GM12872 (cell line): ENCODE data around the gene GLCE.

Experiments
- TF ChIP-seq, protein P1 (sequence below): IDR thresholded peaks from 3 replicates; pipeline ENCODE4 v1.5.1; 2011; ENCODE audit warnings: low read depth, mild to moderate bottlenecking, low read length, moderate library complexity; ENCODE audit not compliant: insufficient read depth

Gene GLCE

DNA sequence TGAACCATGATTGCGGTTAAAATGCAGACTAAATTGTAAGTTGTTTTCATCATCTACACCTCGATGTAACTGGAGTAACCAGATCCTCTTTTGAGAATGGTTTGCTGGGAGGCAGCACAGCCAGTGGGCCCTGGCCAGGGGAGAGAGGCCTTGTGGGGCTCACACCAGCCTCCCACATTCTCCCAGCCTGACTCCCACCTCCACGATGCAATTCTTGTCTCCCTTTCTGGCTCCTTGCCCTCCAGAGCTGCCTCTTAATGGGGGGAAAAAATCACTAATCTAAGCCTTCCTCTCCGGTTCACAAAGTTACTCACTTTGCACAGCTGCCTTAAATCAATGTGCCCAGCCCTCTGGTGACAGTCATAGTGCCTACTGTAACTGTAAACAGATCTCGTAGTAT lies 120.3 kb downstream of the GLCE start:
- TF ChIP-seq, protein P1, sequence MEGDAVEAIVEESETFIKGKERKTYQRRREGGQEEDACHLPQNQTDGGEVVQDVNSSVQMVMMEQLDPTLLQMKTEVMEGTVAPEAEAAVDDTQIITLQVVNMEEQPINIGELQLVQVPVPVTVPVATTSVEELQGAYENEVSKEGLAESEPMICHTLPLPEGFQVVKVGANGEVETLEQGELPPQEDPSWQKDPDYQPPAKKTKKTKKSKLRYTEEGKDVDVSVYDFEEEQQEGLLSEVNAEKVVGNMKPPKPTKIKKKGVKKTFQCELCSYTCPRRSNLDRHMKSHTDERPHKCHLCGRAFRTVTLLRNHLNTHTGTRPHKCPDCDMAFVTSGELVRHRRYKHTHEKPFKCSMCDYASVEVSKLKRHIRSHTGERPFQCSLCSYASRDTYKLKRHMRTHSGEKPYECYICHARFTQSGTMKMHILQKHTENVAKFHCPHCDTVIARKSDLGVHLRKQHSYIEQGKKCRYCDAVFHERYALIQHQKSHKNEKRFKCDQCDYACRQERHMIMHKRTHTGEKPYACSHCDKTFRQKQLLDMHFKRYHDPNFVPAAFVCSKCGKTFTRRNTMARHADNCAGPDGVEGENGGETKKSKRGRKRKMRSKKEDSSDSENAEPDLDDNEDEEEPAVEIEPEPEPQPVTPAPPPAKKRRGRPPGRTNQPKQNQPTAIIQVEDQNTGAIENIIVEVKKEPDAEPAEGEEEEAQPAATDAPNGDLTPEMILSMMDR: no peak

DNA sequence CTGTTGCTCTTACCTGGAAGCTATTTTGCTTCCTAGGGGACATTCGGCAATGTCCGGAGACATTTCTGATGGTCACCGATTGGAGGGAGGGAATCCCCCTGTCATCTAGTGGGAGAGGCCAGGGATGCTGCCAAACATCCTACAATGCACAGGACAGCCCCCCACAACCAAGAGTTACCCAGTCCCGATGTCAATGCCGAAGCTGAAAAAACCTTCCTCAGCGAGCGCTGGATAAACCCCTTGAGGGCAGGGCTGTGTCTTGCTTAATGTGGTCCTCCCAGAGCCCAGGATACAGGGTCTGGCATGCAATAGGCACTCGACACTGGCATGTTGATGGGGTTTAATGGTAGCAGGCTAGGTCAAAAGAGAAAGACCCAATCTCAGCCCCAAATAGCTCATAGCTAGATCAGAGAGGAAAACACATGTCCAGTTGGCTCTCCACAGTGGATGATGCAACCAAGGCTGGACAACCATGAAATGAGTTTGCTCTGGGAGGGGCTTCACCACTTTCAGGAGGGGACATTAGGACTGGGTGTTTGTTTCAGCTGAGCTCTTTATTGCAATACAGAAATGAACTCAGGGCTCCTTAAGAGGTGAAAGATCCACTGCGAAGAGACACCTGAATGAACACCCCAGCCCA lies 121.8 kb downstream of the GLCE start:
- TF ChIP-seq, protein P1: no peak

DNA sequence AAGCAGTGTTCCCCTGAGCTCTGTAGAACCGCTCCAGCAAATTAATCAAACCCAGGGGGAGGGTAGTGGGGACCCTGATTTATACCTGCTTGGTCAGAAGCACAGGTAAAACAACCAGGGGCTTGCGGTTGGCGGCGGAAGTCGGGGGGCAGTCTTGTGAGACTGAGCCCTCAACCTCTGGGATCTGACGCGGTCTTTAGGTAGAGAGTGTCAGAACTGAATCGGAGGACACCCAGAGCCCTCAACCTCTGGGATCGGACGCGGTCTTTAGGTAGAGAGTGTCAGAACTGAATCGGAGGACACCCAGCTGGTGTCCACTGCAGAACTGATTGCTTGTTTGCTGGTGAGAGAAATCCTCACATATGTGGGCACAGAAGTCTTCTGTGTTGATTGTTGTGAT lies 125.4 kb downstream of the GLCE start:
- TF ChIP-seq, protein P1: no peak

DNA sequence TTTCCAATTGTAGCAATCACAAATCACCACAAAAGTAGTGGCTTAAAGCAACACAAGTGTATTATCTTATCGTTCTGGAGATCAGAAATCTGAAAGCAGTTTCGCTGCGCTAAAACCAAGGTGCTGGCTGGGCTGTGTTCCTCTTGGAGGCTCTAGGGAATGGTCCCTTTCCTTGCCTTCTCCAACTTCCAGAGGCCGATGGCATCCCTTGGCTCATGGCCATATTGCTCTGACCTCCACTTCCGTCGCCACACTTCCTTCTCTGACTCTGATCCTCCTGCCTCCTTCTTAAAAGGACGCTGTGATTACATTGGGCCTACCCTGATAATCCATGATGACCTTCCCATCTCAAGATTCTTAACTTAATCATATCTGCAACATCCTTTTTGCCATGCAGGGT lies 127.6 kb downstream of the GLCE start:
- TF ChIP-seq, protein P1: no peak

GRCh38 chr15:69288531-69289341 lies 128.3 kb downstream of the GLCE start:
- TF ChIP-seq, protein P1: no peak

DNA sequence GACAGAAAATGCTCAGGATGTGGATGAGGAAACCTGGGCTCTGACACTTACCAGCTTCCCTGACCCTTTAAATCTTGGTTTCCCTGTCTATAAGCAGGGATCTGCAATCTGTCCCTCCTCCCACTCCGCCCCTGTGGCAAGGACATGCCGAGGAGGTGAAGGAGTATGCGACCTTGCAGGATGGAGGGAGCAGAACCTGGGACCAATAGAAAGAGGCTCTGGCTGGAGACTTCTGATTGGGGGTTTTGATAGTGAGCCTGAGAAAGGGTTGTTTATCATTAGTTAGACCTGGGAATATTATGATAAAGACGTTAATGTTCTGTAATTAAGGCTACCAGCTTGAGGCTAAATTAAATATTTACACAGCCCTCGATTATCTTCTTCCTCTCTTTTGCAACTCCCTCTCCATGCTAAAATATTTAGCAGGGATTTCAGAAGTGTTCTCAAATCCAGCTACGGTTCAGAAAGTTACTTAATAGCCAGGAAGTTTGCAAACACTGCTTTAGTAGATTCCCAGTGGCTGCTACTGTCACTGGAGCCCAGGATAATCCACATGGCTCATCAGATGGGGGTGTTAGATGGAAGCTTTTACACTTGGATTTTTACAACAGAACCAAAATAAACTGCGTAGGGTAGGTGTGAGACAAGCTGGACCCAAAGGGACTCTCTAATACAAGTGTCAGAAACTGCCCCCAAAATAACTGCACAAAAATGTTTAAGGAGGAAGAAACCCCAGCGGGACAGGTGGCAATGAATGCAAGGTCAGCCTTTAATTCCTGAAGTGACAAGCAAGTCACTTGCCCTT lies 129.1 kb downstream of the GLCE start:
- TF ChIP-seq, protein P1: no peak
